Epithelial cell of proximal tubule (primary cell): ENCODE measurements around the gene SH3BP2. TPM values are rescaled to one million over a fixed set of nuclear protein-coding genes. Genes with fewer than 3 reads are reported as not detected.

Experiments used
- DNase-seq: peaks from one replicate; pipeline ENCODE4 v3.0.0-alpha.2; 2011; ENCODE audit warnings: low read depth
- H3K4me3 ChIP-seq: 2 replicates; pipeline ENCODE4 v1.5.1; 2011; ENCODE audit warnings: low read depth, mild to moderate bottlenecking, low read length
- CTCF ChIP-seq: conservative IDR thresholded peaks from 2 replicates; pipeline ENCODE4 v1.5.1; 2012; ENCODE audit warnings: low read depth, mild to moderate bottlenecking, low read length
- total RNA-seq: library from RNA; depleted of rRNA; stranded (reverse); fragments of >200 nt; gene quantifications from 2 replicates; pipeline ENCODE4 v1.2.3, GENCODE V29; 2015

SH3BP2 gene
- total RNA-seq, 1 donor from 2014 or later = 53.3 TPM

- no peak for TF ChIP-seq CTCF
- no peak overlapping the region for H3K4me3 ChIP-seq
- no peak for DNase-seq
Observed at GRCh38 chr4:2788101-2788500, 4.8 kb upstream of the SH3BP2 start.

GRCh38 chr4:2788532-2789103, 4.3 kb upstream of the SH3BP2 start:
- DNase-seq = no peak
- TF ChIP-seq CTCF = no peak
- H3K4me3 ChIP-seq = no peak overlapping the region

- no peak for TF ChIP-seq CTCF
- no peak for DNase-seq
Observed at GRCh38 chr4:2789351-2789750, 3.5 kb upstream of the SH3BP2 start.

GRCh38 chr4:2789793-2790582, 2.9 kb upstream of the SH3BP2 start:
- no peak for TF ChIP-seq CTCF
- DNase-seq = no peak
- no peak overlapping the region for H3K4me3 ChIP-seq

More at GRCh38 chr4:2789351-2789750, 3.5 kb upstream of the SH3BP2 start:
- H3K4me3 ChIP-seq = no peak overlapping the region

GRCh38 chr4:2790583-2791517, 2.0 kb upstream of the SH3BP2 start:
- DNase-seq = no peak
- no peak overlapping the region for H3K4me3 ChIP-seq
- TF ChIP-seq CTCF = no peak

- no peak for TF ChIP-seq CTCF
- H3K4me3 ChIP-seq = no peak overlapping the region
- no peak for DNase-seq
Observed at GRCh38 chr4:2791518-2792395, 1.1 kb upstream of the SH3BP2 start.
